PC-3 (cell line): Measurements from ENCODE around the gene PRKCQ. TPM values are rescaled to one million over a fixed set of nuclear protein-coding genes. Genes with fewer than 3 reads are reported as not detected.
"Not testable (repeated sequence)": the region's sequence is repeated elsewhere in the genome, so short reads cannot be mapped to it uniquely, and the experiment has no call there.

ENCODE experiments used
- ATAC-seq: fragments of 200-7000 bp; cut with Tn5 transposase; 2 replicates; pipeline ENCODE4 v1.9.1; 2020; ENCODE audit warnings: mild to moderate bottlenecking, moderate library complexity
- BruUV-seq: library from RNA; stranded (reverse); fragments of 400-500 nt; replicated peaks from 2 replicates; lab custom pipeline; 2021; lab: Mats Ljungman, UMichigan
- CTCF ChIA-PET: fragments of 300-600 bp; sonication (Branson Sonifier 250); formaldehyde crosslinking; loops from one replicate; lab custom pipeline; 2022; ENCODE audit warnings: antibody characterized with exemption; lab: Charles Lee
- POLR2A ChIA-PET: fragments of 300-600 bp; sonication (Branson Sonifier 250); formaldehyde crosslinking; loops from one replicate; lab custom pipeline; 2022; ENCODE audit warnings: antibody characterized with exemption; ENCODE audit not compliant: unreplicated experiment; lab: Charles Lee
- DNase-seq: peaks from one replicate; pipeline ENCODE4 v3.0.0-alpha.2; 2015
- H2AFZ ChIP-seq: fragments of 300-600 bp; sonication (generic); 2 replicates; pipeline ENCODE4 v1.6.0; 2016; ENCODE audit warnings: antibody characterized with exemption, low read length
- H3F3A ChIP-seq: fragments of 300-600 bp; sonication (generic); one replicate; pipeline ENCODE4 v1.6.0; 2017; ENCODE audit warnings: antibody characterized with exemption, low read length, control low read depth, mild to moderate bottlenecking; ENCODE audit not compliant: unreplicated experiment
- H3K27ac ChIP-seq: fragments of 300-600 bp; sonication (generic); 2 replicates; pipeline ENCODE4 v1.5.1; 2016; ENCODE audit warnings: mild to moderate bottlenecking, low read length
- H3K27me3 ChIP-seq: fragments of 300-600 bp; sonication (generic); 2 replicates; pipeline ENCODE4 v1.6.1; 2016; ENCODE audit warnings: low read length, mixed read lengths
- H3K36me3 ChIP-seq: fragments of 300-600 bp; sonication (generic); 2 replicates; pipeline ENCODE4 v1.6.1; 2016; ENCODE audit warnings: low read depth, mixed run types, low read length, mixed read lengths
- H3K4me1 ChIP-seq: fragments of 300-600 bp; sonication (generic); 2 replicates; pipeline ENCODE4 v1.5.1; 2016; ENCODE audit warnings: low read length; ENCODE audit not compliant: insufficient read depth
- H3K4me2 ChIP-seq: fragments of 300-600 bp; sonication (generic); 2 replicates; pipeline ENCODE4 v1.6.0; 2016; ENCODE audit warnings: low read length
- H3K4me3 ChIP-seq: fragments of 300-600 bp; sonication (generic); 2 replicates; pipeline ENCODE4 v1.5.1; 2016; ENCODE audit warnings: mild to moderate bottlenecking, low read length, mixed read lengths
- H3K79me2 ChIP-seq: fragments of 300-600 bp; sonication (generic); 2 replicates; pipeline ENCODE4 v1.6.1; 2017; ENCODE audit warnings: low read length, mixed read lengths
- H3K9ac ChIP-seq: fragments of 300-600 bp; sonication (generic); 2 replicates; pipeline ENCODE4 v1.6.0; 2016; ENCODE audit warnings: mild to moderate bottlenecking, low read length
- H3K9me2 ChIP-seq: fragments of 300-600 bp; sonication (generic); replicated peaks from 2 replicates; pipeline ENCODE4 v1.6.1; 2016; ENCODE audit warnings: mixed run types, low read length, mixed read lengths
- H3K9me3 ChIP-seq: fragments of 300-600 bp; sonication (generic); 2 replicates; pipeline ENCODE4 v1.6.1; 2016; ENCODE audit warnings: low read length, mixed read lengths
- H4K20me1 ChIP-seq: fragments of 300-600 bp; sonication (generic); 2 replicates; pipeline ENCODE4 v1.6.1; 2016; ENCODE audit warnings: low read length, mixed read lengths
- CTCF ChIP-seq: fragments of 300-600 bp; sonication (generic); conservative IDR thresholded peaks from 2 replicates; pipeline ENCODE4 v1.5.1; 2017; ENCODE audit warnings: antibody characterized with exemption, low read depth, mild to moderate bottlenecking, low read length
- EZH2 ChIP-seq: fragments of 300-600 bp; sonication (generic); IDR thresholded peaks from one replicate; pipeline ENCODE4 v1.6.1; 2017; ENCODE audit warnings: antibody characterized with exemption, mild to moderate bottlenecking, low read length; ENCODE audit not compliant: unreplicated experiment
- EZH2phosphoT487 ChIP-seq: fragments of 300-600 bp; sonication (generic); IDR thresholded peaks from 2 replicates; pipeline ENCODE4 v1.6.1; 2018; ENCODE audit warnings: mild to moderate bottlenecking, antibody characterized with exemption, low read length, borderline replicate concordance
- intact Hi-C: fragments of 100-400 bp; cut with micrococcal nuclease; formaldehyde crosslinking; loops from 2 replicates; pipeline ENCODE4 v1.9.0; 2023
- total RNA-seq: library from RNA; depleted of rRNA; stranded (reverse); fragments of >200 nt; gene quantifications from 2 replicates; pipeline ENCODE4 v1.2.3, GENCODE V29; 2014

Gene PRKCQ
- total RNA-seq, 1 experiment from 2014 or later: not detected

DNA sequence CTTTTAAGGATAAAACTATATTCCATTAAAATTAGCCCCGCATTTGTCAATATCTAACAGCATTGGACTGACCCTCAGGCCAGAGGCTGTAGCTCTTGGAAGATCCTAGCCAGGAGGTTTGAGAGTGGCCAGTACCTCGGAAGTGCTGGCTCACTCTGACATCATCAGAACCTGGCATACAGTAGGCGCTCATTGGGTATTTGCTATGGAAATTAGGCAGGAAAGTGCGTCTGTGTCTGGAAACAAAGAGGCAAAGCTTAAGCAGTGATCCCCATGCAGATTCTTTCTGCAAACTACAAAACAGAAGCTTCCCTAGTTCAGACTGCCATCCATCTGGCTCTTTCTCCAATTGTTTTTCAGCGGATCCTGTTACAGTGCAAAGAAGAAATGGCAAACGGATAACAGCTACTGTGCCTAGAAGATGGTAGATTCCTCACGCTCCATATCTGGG lies 1.7 kb upstream of the PRKCQ start:
- no peaks in the 10 kb centered on the region for H3K9me2 ChIP-seq
- ChIA-PET POLR2A (no interaction called here), CTCF (no interaction called here)
- H3K4me2 ChIP-seq: no peak overlapping the region
- intact Hi-C loops: no loop called here
- ATAC-seq (no peak), DNase-seq (no peak)
- no peak overlapping the region for H2AFZ ChIP-seq
- no peaks in the 10 kb centered on the region for H4K20me1 ChIP-seq
- H3K79me2 ChIP-seq: no peaks in the 10 kb centered on the region
- peaks cover 31% of the 10 kb centered on the region; the same call in 1 of the 2 replicates for H3K27me3 ChIP-seq
- TF ChIP-seq EZH2phosphoT487: no peak
- no peak for TF ChIP-seq CTCF
- no peak for TF ChIP-seq EZH2
- no TSS peak for BruUV-seq
- H3F3A ChIP-seq: no peaks in the 10 kb centered on the region
- H3K27ac ChIP-seq: no peak overlapping the region
- H3K9me3 ChIP-seq: no peaks in the 10 kb centered on the region
- H3K4me1 ChIP-seq: no peaks in the 10 kb centered on the region
- H3K36me3 ChIP-seq: no peaks in the 10 kb centered on the region
- H3K4me3 ChIP-seq: no peak overlapping the region
- H3K9ac ChIP-seq: no peak overlapping the region

DNA sequence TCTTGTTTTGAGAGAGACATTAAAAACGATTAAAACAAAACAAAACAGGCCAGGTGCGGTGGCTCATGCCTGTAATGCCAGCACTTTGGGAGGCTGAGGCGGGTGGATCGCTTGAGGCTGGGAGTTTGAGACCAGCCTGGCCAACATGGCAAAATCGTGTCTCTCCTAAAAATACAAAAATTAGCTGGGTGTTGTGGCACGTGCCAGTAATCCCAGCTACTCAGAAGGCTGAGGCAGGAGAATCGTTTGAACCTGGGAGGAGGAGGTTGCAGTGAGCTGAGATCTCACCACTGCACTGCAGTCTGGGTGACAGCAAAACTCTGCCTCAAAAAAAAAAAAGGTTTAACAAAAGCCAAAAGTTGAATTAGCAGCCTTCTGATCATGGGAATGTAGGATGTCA lies 1.1 kb upstream of the PRKCQ start:
- H3K9ac ChIP-seq, H3K4me2 ChIP-seq, H3K4me3 ChIP-seq, H3K27ac ChIP-seq, H3K79me2 ChIP-seq, H3K9me3 ChIP-seq, H3K9me2 ChIP-seq, H3F3A ChIP-seq, H3K36me3 ChIP-seq, DNase-seq, H4K20me1 ChIP-seq, BruUV-seq, intact Hi-C loops, CTCF ChIA-PET, H3K4me1 ChIP-seq, H2AFZ ChIP-seq, ATAC-seq, POLR2A ChIA-PET: not testable (repeated sequence)
- H3K27me3 ChIP-seq: peaks cover 31% of the 10 kb centered on the region; the same call in 1 of the 2 replicates

DNA sequence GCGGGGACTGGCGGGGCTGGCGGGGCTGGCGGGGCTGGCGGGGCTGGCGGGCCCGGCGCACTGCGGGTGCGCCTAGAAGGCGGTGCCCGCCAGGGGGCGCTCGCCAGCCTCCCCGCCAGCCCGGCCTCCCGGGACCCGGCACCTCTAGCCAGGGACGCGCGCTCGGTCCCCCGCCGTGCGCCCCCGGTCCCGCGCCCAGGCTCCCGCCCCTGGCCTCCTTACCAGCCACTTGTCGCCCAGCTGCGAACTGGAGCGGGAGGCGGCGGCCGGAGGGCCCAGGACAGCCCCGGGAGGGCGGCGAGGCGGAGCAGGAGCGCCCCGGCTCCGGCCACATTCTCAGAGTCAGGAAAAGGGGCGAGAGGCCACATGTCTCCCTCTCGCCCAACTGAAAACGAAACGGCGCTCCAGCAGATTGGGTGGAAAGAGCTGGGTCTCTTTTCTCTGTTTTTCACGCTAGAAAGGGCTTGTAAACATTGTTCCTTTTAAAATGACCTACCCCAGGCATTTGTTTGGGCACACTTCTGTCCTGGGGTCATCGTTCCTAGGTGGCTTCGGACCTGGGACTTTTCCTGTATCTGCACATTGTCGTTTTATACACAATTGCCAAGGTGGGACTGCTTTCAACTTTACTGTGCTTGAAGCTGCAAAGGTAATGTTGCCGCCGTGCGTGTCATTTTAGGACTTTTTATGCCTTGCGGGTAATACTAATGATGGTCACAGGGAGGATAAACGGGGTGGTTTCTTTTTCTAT lies 378 bp upstream of the PRKCQ start:
- intact Hi-C loops: no loop called here
- Histone ChIP-seq H3K4me1 (no peaks in the 10 kb centered on the region), H3K9me2 (no peaks in the 10 kb centered on the region), H3K4me3 (no peak overlapping the region), H2AFZ (no peak overlapping the region), H3F3A (no peaks in the 10 kb centered on the region), H3K27ac (no peak overlapping the region), H3K4me2 (no peak overlapping the region), H3K36me3 (no peaks in the 10 kb centered on the region), H3K79me2 (no peaks in the 10 kb centered on the region), H3K27me3 (peaks cover 31% of the 10 kb centered on the region; the same call in 1 of the 2 replicates), H3K9me3 (no peaks in the 10 kb centered on the region), H3K9ac (no peak overlapping the region), H4K20me1 (no peaks in the 10 kb centered on the region)
- BruUV-seq: no TSS peak
- DNase-seq (no peak), ATAC-seq (no peak)
- TF ChIP-seq CTCF: no peak
- no peak for TF ChIP-seq EZH2
- TF ChIP-seq EZH2phosphoT487: no peak
- POLR2A ChIA-PET: no interaction called here
- CTCF ChIA-PET: no interaction called here
